Mesenteric fat pad (tissue), 1 donor: ENCODE measurements around the gene EGFL7. TPM values are rescaled to one million over a fixed set of nuclear protein-coding genes. Genes with fewer than 3 reads are reported as not detected.
"Not testable (repeated sequence)": the region's sequence is repeated elsewhere in the genome, so short reads cannot be mapped to it uniquely, and the experiment has no call there.

ENCODE experiments used
- DNase-seq: peaks from one replicate; pipeline ENCODE4 v3.0.0-alpha.2; 2020; ENCODE audit warnings: low spot score
- total RNA-seq: library from RNA; stranded (reverse); fragmentation: NEBNext Ultra II Directional; extraction: Animal tissue kit (Norgen Biotek cat#: 25700); gene quantifications from one replicate; pipeline ENCODE4 v1.2.1, GENCODE V29; 2021
- donor health status: DM: yes; HTN: yes; CAD: no.

The EGFL7 gene
- total RNA-seq, 1 donor from 2014 or later: 155 TPM

- no peak for DNase-seq
These were observed 38.3 kb upstream of the EGFL7 start for GRCh38 chr9:136624184-136624951.

GRCh38 chr9:136625101-136626065 lies 37.3 kb upstream of the EGFL7 start:
- no peak for DNase-seq

DNA sequence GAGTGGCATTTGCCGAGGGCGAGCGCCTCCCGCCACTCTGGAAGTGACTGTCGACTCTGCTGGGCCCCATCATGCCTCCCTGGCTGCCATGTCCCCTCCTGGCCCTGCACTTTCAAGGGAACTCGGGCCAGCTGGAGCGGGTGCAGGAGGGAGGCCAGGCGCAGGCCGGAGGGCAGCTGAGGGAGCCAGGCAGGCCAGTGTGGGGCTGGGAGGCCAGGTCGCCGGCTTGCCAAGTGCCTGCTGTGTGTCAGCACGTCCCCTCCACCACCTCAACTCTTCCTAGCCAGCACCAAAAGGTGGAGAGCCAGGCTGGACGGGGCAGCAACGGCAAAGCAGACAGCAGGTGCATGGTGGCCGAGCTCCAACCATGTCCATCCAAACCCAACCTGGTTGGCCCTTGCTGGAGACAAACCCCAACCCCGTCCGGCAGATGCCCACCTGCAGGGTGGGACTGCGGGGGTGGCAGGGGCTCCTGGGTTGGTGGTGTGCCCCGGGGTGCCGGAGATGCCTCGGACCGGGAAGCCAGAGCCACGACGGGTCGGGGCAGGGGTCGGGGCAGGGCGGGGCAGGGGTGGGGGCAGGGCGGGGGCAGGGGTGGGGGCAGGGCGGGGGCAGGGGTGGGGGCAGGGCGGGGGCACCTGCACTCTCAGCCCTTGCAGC lies 36.5 kb upstream of the EGFL7 start:
- no peak for DNase-seq

DNA sequence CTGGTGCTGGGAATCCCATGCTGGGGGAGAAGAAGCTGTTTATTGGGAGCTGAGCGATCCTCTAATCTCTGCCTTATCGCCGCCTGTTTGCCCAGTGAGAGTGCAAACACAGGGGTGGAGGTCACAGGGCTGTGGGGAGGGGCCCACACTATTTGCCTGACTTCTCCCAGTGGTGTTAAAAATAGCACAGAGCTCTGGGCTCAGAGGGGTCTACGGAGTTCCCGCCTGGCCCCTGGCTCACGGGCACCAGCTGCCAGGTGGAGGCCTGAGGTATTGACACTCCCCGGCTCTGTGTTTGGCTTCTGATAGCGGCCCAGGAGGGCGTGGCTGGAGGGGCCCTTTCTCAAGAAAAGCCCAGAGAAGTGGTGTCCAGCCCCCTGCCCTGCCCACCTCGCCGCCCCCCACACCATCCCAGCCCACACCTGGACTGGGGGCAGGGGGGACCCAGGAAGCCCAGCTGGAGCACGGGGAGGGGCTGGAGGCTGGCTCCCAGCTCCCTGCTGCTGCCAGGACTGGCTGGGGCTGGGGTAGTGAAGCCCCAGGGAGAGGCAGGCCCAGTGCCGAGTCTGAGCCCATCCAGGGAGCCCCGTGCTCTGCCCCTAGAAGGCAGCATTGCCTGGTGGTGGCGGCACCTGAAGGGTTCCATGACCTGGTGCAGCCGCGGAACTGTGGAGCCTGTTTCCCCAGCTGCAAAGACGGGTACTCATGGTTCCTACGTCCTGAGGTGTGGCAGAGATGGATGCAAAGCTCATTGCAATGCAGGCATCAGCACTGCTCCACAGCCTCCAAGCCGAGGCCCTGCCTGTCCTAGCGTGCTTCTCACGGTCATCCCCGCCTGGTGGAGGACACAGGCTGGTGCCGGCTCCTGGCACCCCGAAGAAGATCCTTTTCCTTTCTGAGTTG lies 35.7 kb upstream of the EGFL7 start:
- DNase-seq: no peak

DNA sequence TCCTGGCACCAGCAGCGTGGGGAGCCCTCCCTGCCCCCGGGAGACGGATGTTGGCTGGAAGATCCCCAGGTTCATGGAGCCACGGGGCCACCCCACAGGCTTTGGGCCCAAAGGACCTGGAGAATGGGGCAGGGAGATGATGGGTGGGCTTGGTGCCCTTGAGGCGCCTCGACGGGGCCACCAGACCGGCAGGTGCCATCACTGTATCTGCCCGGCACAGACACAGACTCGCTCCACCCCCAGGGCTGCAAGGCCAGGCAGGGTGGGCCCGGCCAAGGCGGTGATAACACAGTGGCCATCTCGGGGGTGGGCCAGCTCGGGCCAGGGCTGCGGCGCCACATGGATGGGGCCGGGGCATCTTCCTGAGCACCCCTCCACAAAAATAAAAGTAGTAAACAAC lies 35.0 kb upstream of the EGFL7 start:
- DNase-seq: no peak

- DNase-seq: no peak
These were observed 34.4 kb upstream of the EGFL7 start for GRCh38 chr9:136628268-136628667.

GRCh38 chr9:136629001-136629878 lies 33.5 kb upstream of the EGFL7 start:
- DNase-seq: no peak

- DNase-seq: no peak
These were observed 32.6 kb upstream of the EGFL7 start for GRCh38 chr9:136629879-136630661.

- no peak for DNase-seq
These were observed 32.1 kb upstream of the EGFL7 start for GRCh38 chr9:136630662-136630992.

GRCh38 chr9:136631038-136632000 lies 31.4 kb upstream of the EGFL7 start:
- DNase-seq: no peak

- DNase-seq: not testable (repeated sequence)
These were observed 30.6 kb upstream of the EGFL7 start for GRCh38 chr9:136632072-136632471.

DNA sequence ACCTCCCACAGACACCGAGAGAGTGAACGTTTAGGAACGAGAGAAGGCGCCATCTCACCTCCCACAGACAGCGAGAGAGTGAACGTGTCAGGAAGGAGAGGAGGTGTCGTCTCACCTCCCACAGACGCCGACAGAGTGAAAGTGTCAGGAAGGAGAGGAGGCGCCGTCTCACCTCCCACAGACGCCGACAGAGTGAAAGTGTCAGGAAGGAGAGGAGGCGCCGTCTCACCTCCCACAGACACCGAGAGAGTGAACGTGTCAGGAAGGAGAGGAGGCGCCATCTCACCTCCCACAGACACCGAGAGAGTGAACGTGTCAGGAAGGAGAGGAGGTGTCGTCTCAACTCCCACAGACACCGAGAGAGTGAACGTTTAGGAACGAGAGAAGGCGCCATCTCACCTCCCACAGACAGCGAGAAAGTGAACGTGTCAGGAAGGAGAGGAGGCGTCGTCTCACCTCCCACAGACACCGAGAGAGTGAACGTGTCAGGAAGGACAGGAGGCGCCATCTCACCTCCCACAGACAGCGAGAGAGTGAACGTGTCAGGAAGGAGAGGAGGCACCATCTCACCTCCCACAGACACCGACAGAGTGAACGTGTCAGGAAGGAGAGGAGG lies 30.1 kb upstream of the EGFL7 start:
- not testable (repeated sequence) for DNase-seq

- no peak for DNase-seq
These were observed 27.8 kb upstream of the EGFL7 start for GRCh38 chr9:136634904-136635303.

DNA sequence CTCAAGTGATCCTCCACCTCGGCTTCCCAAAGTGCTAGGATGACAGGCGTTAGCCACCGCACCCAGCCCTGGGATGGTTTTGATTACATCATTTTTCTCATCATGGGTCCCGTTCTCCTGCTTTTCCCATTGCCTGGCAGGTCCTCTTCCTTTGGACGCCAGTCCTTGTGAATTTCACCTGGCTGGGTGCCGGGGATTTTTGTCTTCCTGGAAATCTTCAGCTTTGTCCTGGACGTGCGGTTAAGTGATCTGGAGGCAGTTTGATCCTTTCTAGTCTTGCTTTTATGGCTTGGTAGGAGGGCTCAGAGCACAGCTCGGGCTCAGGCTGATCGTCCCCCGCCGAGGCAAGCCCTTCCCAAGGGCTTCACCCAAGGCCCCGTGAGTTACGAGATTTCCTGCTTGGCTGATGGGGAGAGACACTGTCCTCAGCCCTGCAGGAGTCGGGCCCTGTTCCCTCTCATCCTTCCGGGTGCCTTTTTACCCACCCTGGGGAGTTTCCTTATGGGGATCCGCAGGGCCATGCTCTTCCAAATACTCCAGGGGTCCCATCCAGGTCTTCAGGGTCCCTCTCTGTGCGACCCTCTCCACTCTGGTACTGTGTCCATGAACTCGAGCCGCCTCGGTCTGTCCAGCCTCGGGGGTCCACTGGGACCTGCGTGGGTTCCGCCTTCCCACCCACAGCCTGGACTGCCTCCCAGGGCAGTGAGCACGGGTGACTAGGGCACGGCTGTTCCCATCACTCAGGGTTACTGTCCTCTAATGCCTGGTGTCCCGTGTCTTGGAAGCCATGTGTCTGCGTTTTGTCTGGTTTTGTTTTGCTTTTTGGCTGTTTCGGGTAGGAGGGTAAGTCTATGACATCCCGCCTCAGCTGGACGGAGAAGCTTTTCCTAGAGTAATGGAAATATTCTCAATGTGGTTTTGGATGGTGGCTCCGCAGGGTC lies 22.3 kb upstream of the EGFL7 start:
- DNase-seq: no peak

- no peak for DNase-seq
These were observed 20.2 kb upstream of the EGFL7 start for GRCh38 chr9:136642439-136642921.
